GM23338 (cell line): Measurements from ENCODE around the gene TEX9. TPM values are rescaled to one million over a fixed set of nuclear protein-coding genes. Genes with fewer than 3 reads are reported as not detected.
A peak's percentile ranks its signal among the peaks of the same experiment; 100 is the strongest.

ENCODE experiments used
- ATAC-seq: fragments of 200-7000 bp; cut with Tn5 transposase; 3 replicates; pipeline ENCODE4 v1.9.1; 2020
- DNase-seq: peaks from one replicate; pipeline ENCODE4 v3.0.0-alpha.2; 2015; ENCODE audit warnings: low spot score
- H2AFZ ChIP-seq: fragments of 200-600 bp; sonication (generic); 2 replicates; pipeline ENCODE4 v1.8.0; 2016; ENCODE audit warnings: antibody characterized with exemption, mild to moderate bottlenecking, moderate library complexity
- H3F3A ChIP-seq: fragments of 200-600 bp; sonication (generic); replicated peaks from 2 replicates; pipeline ENCODE4 v1.8.0; 2017; ENCODE audit warnings: antibody characterized with exemption, mixed run types, low read depth
- H3K27ac ChIP-seq: fragments of 200-600 bp; sonication (generic); 2 replicates; pipeline ENCODE4 v1.6.1; 2016; ENCODE audit warnings: low read depth
- H3K27me3 ChIP-seq: fragments of 200-600 bp; sonication (generic); 2 replicates; pipeline ENCODE4 v1.8.0; 2016; ENCODE audit warnings: mild to moderate bottlenecking, mixed run types, moderate library complexity; ENCODE audit not compliant: insufficient read depth
- H3K36me3 ChIP-seq: fragments of 200-600 bp; sonication (generic); 2 replicates; pipeline ENCODE4 v1.8.0; 2016; ENCODE audit warnings: mild to moderate bottlenecking; ENCODE audit not compliant: insufficient read depth
- H3K4me1 ChIP-seq: fragments of 200-600 bp; sonication (generic); 2 replicates; pipeline ENCODE4 v1.8.0; 2016; ENCODE audit warnings: mild to moderate bottlenecking, moderate library complexity; ENCODE audit not compliant: insufficient read depth
- H3K4me2 ChIP-seq: fragments of 200-600 bp; sonication (generic); 2 replicates; pipeline ENCODE4 v1.7.1; 2017; ENCODE audit warnings: mixed run types
- H3K4me3 ChIP-seq: fragments of 200-600 bp; sonication (generic); 2 replicates; pipeline ENCODE4 v1.6.1; 2016; ENCODE audit warnings: mixed run types
- H3K79me2 ChIP-seq: fragments of 200-600 bp; sonication (generic); replicated peaks from 2 replicates; pipeline ENCODE4 v1.8.0; 2017; ENCODE audit warnings: mild to moderate bottlenecking; ENCODE audit not compliant: insufficient read depth
- H3K9me2 ChIP-seq: fragments of 200-600 bp; sonication (generic); 2 replicates; pipeline ENCODE4 v1.8.0; 2017; ENCODE audit not compliant: insufficient read depth
- H4K20me1 ChIP-seq: fragments of 200-600 bp; sonication (generic); replicated peaks from 2 replicates; pipeline ENCODE4 v1.8.0; 2017; ENCODE audit warnings: mild to moderate bottlenecking; ENCODE audit not compliant: insufficient read depth
- H3K27ac Mint-ChIP-seq: 2 replicates; pipeline ENCODE4 v1.8.0; 2020; ENCODE audit warnings: inconsistent platforms, mild to moderate bottlenecking, moderate library complexity, mixed read lengths
- H3K27me3 Mint-ChIP-seq: 3 replicates; pipeline ENCODE4 v1.8.0; 2022; ENCODE audit warnings: low read depth, mild to moderate bottlenecking, moderate library complexity, mixed read lengths, inconsistent platforms; ENCODE audit not compliant: insufficient read depth, poor library complexity
- H3K36me3 Mint-ChIP-seq: 3 replicates; pipeline ENCODE4 v1.8.0; 2021; ENCODE audit warnings: low read depth, mild to moderate bottlenecking, inconsistent platforms, moderate library complexity, mixed read lengths
- H3K4me1 Mint-ChIP-seq: 3 replicates; pipeline ENCODE4 v1.8.0; 2020; ENCODE audit warnings: mild to moderate bottlenecking, inconsistent platforms, mixed read lengths
- H3K4me3 Mint-ChIP-seq: 3 replicates; pipeline ENCODE4 v1.8.0; 2021; ENCODE audit warnings: moderate library complexity, mild to moderate bottlenecking, inconsistent platforms, mixed read lengths
- H3K9me3 Mint-ChIP-seq: 3 replicates; pipeline ENCODE4 v1.8.0; 2020; ENCODE audit warnings: moderate library complexity, mild to moderate bottlenecking, inconsistent platforms, mixed read lengths
- CREB1 ChIP-seq: fragments of 250-450 bp; sonication (Bioruptor Pico); IDR thresholded peaks from 2 replicates; pipeline ENCODE4 v1.5.0; 2020; ENCODE audit warnings: low read depth, mild to moderate bottlenecking, moderate library complexity
- EZH2 ChIP-seq: fragments of 200-600 bp; sonication (generic); IDR thresholded peaks from one replicate; pipeline ENCODE4 v1.8.0; 2017; ENCODE audit warnings: antibody characterized with exemption, mild to moderate bottlenecking, low read depth; ENCODE audit not compliant: unreplicated experiment
- EZH2phosphoT487 ChIP-seq: fragments of 200-600 bp; sonication (generic); IDR thresholded peaks from one replicate; pipeline ENCODE4 v1.8.1; 2018; ENCODE audit warnings: antibody characterized with exemption; ENCODE audit not compliant: unreplicated experiment
- JUNB ChIP-seq: IDR thresholded peaks from one replicate; pipeline ENCODE4 v1.6.1; 2016; ENCODE audit warnings: antibody characterized with exemption; ENCODE audit not compliant: unreplicated experiment
- NANOG ChIP-seq: IDR thresholded peaks from 2 replicates; pipeline ENCODE4 v1.6.1; 2016; ENCODE audit warnings: antibody characterized with exemption, borderline replicate concordance
- POLR2AphosphoS5 ChIP-seq: IDR thresholded peaks from 2 replicates; pipeline ENCODE4 v1.6.1; 2016; ENCODE audit warnings: antibody characterized with exemption, low read depth
- STAT1 ChIP-seq: IDR thresholded peaks from one replicate; pipeline ENCODE4 v1.6.1; 2016; ENCODE audit warnings: antibody characterized with exemption; ENCODE audit not compliant: unreplicated experiment
- ZNF114 ChIP-seq: fragments of 250-450 bp; sonication (Bioruptor Pico); IDR thresholded peaks from 2 replicates; pipeline ENCODE4 v1.5.0; 2020; ENCODE audit warnings: mild to moderate bottlenecking, moderate library complexity
- ZNF331 ChIP-seq: fragments of 250-450 bp; sonication (Bioruptor Pico); IDR thresholded peaks from 2 replicates; pipeline ENCODE4 v1.5.0; 2020; ENCODE audit warnings: low read depth, mild to moderate bottlenecking, moderate library complexity
- polyA plus RNA-seq: library from polyadenylated mRNA; unstranded; fragments of >200 nt; fragmentation: Nextera tagmentation; extraction: Ambion mirVana; gene quantifications from 2 replicates; pipeline ENCODE4 v1.2.1, GENCODE V29; 2016
- total RNA-seq: library from RNA; depleted of rRNA; stranded (reverse); fragments of >200 nt; shearing (Covaris generic); gene quantifications from 2 replicates; pipeline ENCODE4 v1.2.3, GENCODE V29; 2014
- TF ChIP-seq, protein P1 (sequence below): IDR thresholded peaks from 2 replicates; pipeline ENCODE4 v1.6.1; 2016; ENCODE audit warnings: antibody characterized with exemption
- TF ChIP-seq, protein P2 (sequence below): fragments of 250-450 bp; sonication (Bioruptor Pico); IDR thresholded peaks from 2 replicates; pipeline ENCODE4 v1.5.0; 2020; ENCODE audit warnings: mild to moderate bottlenecking, moderate library complexity
- TF ChIP-seq, protein P3 (sequence below), 2 experiments: fragments of 200-600 bp in 1 of 2; sonication (generic) in 1 of 2; conservative IDR thresholded peaks; 2 replicates each; pipeline versions ENCODE4 v1.5.1 to v1.6.1; 2016 to 2017; ENCODE audit warnings: antibody characterized with exemption in 2 of 2, low read depth in 2 of 2, mild to moderate bottlenecking in 2 of 2, moderate library complexity in 1 of 2
- TF ChIP-seq, protein P4 (sequence below): IDR thresholded peaks from one replicate; pipeline ENCODE4 v1.6.1; 2018; ENCODE audit warnings: antibody characterized with exemption; ENCODE audit not compliant: unreplicated experiment

TEX9 gene
- total and polyA plus RNA-seq, 2 experiments from 2014 or later = 19.6 to 21.8 TPM

DNA sequence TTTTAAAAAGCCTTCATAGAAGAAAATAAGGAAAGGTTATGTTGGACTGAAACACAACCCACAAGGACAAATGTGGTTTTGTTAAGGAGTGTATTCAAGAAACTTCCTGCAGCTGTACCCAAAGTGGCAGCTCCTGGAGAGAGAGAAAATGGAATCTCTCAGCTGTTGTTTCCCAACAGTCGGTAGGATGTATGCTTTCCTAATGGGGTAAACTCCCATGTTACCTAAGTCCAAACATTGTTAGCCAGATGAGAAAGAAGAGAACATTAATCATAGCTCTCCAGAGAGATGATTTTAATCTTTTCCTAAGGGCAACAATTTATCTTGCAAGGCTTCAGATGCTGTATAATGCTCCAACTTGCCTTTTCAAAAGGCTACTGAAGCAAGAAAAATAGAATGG, 22.6 kb upstream of the TEX9 start:
- H3K4me3 Mint-ChIP-seq = no peak overlapping the region
- H3K4me1 ChIP-seq = no peaks in the 10 kb centered on the region
- peaks cover 3% of the 10 kb centered on the region for H3K27me3 Mint-ChIP-seq
- H3K27me3 ChIP-seq = no peaks in the 10 kb centered on the region
- TF ChIP-seq ZNF331 (no peak), EZH2phosphoT487 (no peak), ZNF114 (CRISPR knock-in tag) (no peak), STAT1 (no peak), POLR2AphosphoS5 (no peak), EZH2 (no peak), JUNB (no peak), NANOG (no peak), CREB1 (CRISPR knock-in tag) (no peak)
- TF ChIP-seq, protein P1, sequence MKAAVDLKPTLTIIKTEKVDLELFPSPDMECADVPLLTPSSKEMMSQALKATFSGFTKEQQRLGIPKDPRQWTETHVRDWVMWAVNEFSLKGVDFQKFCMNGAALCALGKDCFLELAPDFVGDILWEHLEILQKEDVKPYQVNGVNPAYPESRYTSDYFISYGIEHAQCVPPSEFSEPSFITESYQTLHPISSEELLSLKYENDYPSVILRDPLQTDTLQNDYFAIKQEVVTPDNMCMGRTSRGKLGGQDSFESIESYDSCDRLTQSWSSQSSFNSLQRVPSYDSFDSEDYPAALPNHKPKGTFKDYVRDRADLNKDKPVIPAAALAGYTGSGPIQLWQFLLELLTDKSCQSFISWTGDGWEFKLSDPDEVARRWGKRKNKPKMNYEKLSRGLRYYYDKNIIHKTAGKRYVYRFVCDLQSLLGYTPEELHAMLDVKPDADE = no peak
- TF ChIP-seq, protein P2, sequence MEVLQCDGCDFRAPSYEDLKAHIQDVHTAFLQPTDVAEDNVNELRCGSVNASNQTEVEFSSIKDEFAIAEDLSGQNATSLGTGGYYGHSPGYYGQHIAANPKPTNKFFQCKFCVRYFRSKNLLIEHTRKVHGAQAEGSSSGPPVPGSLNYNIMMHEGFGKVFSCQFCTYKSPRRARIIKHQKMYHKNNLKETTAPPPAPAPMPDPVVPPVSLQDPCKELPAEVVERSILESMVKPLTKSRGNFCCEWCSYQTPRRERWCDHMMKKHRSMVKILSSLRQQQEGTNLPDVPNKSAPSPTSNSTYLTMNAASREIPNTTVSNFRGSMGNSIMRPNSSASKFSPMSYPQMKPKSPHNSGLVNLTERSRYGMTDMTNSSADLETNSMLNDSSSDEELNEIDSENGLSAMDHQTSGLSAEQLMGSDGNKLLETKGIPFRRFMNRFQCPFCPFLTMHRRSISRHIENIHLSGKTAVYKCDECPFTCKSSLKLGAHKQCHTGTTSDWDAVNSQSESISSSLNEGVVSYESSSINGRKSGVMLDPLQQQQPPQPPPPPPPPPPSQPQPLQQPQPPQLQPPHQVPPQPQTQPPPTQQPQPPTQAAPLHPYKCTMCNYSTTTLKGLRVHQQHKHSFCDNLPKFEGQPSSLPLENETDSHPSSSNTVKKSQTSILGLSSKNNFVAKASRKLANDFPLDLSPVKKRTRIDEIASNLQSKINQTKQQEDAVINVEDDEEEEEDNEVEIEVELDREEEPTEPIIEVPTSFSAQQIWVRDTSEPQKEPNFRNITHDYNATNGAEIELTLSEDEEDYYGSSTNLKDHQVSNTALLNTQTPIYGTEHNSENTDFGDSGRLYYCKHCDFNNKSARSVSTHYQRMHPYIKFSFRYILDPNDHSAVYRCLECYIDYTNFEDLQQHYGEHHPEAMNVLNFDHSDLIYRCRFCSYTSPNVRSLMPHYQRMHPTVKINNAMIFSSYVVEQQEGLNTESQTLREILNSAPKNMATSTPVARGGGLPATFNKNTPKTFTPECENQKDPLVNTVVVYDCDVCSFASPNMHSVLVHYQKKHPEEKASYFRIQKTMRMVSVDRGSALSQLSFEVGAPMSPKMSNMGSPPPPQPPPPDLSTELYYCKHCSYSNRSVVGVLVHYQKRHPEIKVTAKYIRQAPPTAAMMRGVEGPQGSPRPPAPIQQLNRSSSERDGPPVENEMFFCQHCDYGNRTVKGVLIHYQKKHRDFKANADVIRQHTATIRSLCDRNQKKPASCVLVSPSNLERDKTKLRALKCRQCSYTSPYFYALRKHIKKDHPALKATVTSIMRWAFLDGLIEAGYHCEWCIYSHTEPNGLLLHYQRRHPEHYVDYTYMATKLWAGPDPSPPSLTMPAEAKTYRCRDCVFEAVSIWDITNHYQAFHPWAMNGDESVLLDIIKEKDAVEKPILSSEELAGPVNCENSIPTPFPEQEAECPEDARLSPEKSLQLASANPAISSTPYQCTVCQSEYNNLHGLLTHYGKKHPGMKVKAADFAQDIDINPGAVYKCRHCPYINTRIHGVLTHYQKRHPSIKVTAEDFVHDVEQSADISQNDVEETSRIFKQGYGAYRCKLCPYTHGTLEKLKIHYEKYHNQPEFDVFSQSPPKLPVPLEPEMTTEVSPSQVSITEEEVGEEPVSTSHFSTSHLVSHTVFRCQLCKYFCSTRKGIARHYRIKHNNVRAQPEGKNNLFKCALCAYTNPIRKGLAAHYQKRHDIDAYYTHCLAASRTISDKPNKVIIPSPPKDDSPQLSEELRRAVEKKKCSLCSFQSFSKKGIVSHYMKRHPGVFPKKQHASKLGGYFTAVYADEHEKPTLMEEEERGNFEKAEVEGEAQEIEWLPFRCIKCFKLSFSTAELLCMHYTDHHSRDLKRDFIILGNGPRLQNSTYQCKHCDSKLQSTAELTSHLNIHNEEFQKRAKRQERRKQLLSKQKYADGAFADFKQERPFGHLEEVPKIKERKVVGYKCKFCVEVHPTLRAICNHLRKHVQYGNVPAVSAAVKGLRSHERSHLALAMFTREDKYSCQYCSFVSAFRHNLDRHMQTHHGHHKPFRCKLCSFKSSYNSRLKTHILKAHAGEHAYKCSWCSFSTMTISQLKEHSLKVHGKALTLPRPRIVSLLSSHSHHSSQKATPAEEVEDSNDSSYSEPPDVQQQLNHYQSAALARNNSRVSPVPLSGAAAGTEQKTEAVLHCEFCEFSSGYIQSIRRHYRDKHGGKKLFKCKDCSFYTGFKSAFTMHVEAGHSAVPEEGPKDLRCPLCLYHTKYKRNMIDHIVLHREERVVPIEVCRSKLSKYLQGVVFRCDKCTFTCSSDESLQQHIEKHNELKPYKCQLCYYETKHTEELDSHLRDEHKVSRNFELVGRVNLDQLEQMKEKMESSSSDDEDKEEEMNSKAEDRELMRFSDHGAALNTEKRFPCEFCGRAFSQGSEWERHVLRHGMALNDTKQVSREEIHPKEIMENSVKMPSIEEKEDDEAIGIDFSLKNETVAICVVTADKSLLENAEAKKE = no peak
- TF ChIP-seq, protein P3, sequence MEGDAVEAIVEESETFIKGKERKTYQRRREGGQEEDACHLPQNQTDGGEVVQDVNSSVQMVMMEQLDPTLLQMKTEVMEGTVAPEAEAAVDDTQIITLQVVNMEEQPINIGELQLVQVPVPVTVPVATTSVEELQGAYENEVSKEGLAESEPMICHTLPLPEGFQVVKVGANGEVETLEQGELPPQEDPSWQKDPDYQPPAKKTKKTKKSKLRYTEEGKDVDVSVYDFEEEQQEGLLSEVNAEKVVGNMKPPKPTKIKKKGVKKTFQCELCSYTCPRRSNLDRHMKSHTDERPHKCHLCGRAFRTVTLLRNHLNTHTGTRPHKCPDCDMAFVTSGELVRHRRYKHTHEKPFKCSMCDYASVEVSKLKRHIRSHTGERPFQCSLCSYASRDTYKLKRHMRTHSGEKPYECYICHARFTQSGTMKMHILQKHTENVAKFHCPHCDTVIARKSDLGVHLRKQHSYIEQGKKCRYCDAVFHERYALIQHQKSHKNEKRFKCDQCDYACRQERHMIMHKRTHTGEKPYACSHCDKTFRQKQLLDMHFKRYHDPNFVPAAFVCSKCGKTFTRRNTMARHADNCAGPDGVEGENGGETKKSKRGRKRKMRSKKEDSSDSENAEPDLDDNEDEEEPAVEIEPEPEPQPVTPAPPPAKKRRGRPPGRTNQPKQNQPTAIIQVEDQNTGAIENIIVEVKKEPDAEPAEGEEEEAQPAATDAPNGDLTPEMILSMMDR (conservative IDR thresholded peaks at IDR 0.05; ENCODE audit: low read depth in 2 of 2) = no peak
- TF ChIP-seq, protein P4, sequence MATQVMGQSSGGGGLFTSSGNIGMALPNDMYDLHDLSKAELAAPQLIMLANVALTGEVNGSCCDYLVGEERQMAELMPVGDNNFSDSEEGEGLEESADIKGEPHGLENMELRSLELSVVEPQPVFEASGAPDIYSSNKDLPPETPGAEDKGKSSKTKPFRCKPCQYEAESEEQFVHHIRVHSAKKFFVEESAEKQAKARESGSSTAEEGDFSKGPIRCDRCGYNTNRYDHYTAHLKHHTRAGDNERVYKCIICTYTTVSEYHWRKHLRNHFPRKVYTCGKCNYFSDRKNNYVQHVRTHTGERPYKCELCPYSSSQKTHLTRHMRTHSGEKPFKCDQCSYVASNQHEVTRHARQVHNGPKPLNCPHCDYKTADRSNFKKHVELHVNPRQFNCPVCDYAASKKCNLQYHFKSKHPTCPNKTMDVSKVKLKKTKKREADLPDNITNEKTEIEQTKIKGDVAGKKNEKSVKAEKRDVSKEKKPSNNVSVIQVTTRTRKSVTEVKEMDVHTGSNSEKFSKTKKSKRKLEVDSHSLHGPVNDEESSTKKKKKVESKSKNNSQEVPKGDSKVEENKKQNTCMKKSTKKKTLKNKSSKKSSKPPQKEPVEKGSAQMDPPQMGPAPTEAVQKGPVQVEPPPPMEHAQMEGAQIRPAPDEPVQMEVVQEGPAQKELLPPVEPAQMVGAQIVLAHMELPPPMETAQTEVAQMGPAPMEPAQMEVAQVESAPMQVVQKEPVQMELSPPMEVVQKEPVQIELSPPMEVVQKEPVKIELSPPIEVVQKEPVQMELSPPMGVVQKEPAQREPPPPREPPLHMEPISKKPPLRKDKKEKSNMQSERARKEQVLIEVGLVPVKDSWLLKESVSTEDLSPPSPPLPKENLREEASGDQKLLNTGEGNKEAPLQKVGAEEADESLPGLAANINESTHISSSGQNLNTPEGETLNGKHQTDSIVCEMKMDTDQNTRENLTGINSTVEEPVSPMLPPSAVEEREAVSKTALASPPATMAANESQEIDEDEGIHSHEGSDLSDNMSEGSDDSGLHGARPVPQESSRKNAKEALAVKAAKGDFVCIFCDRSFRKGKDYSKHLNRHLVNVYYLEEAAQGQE = no peak
- H3K27ac ChIP-seq = no peak overlapping the region
- H4K20me1 ChIP-seq = no peaks in the 10 kb centered on the region
- H3K4me3 ChIP-seq = no peak overlapping the region
- H3K9me3 Mint-ChIP-seq = no peaks in the 10 kb centered on the region; the same call in 1 of the 3 replicates
- no peaks in the 10 kb centered on the region for H3K9me2 ChIP-seq
- no peaks in the 10 kb centered on the region for H3K4me1 Mint-ChIP-seq
- no peak overlapping the region for H3K27ac Mint-ChIP-seq
- no peaks in the 10 kb centered on the region for H3K36me3 Mint-ChIP-seq
- H2AFZ ChIP-seq = peak overlapping the region; percentile 64; the same call in 1 of the 2 replicates
- DNase-seq (no peak), ATAC-seq (no peak)
- H3K4me2 ChIP-seq = no peak overlapping the region
- H3K36me3 ChIP-seq = no peaks in the 10 kb centered on the region
- H3F3A ChIP-seq = no peaks in the 10 kb centered on the region
- H3K79me2 ChIP-seq = no peaks in the 10 kb centered on the region
